Measurements from ENCODE around the gene DDX10. TPM values are rescaled to one million over a fixed set of nuclear protein-coding genes. Genes with fewer than 3 reads are reported as not detected.

Gene DDX10
- total RNA-seq, 1 experiment from 2014 or later = 26.3 TPM

- no peak for DNase-seq (ENCODE audit: low spot score)
Measured at GRCh38 chr11:108983636-108984420, 319.0 kb downstream of the DDX10 start.

DNA sequence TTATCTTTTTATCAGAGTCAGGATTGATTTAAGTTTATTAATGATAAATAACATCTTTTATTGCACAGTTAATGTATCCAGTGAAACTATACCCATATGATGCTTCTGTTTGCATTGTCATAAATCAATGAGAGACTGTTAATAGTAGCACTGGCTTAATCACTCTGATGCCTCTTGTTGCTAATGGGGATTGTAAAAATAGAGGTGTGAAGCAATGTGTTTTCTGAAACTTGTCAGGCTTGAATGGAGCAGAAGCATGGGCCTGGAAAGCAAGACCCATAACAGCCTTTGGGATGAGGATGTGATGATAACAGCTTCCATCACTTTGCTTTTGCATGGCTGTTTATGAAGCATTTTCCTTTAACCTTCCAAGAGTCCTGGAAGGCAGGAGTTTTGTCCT is 319.7 kb downstream of the DDX10 start:
- DNase-seq (ENCODE audit: low spot score) = no peak

GRCh38 chr11:108985236-108985944 is 320.5 kb downstream of the DDX10 start:
- DNase-seq (ENCODE audit: low spot score) = no peak

DNA sequence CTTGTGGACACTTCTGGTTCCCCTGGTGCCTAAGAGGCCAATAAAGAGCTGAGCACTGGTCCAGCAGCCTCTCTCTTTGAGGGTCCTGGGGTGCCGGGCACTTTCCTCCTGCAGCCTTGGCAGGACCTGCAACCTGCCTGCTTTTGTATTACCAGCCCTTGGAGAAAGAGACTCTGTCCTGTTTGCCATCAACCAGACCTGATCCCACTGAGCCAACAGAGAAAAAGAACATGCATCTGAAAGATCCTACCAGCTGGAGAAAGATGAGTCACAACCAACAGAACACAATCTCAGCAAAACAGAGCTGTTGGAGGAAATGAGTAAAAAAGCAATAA is 321.0 kb downstream of the DDX10 start:
- DNase-seq (ENCODE audit: low spot score) = no peak

Other genes starting within 250 kb of the DDX10 start
- 0.41 TPM in 1 of 2 replicates, not detected in the other for gene C11orf65, start 197.5 kb upstream of the DDX10 start, total RNA-seq (2014; rRNA removed; shearing (Covaris generic))
- 63.7 and 64.4 TPM in 2 replicates for gene POGLUT3, start 166.7 kb upstream of the DDX10 start, total RNA-seq (2014; rRNA removed; shearing (Covaris generic))
- 0.49 and 2.1 TPM in 2 replicates for gene EXPH5, start 71.3 kb upstream of the DDX10 start, total RNA-seq (2014; rRNA removed; shearing (Covaris generic))

All from H4 (cell line).